ENCODE results near the gene KLRF1.

The KLRF1 gene

GRCh38 chr12:9796346-9796745, 30.9 kb upstream of the KLRF1 start:
- DNase-seq (ENCODE audit: low read depth) = no peak
- H3K4me3 ChIP-seq (ENCODE audit: low read length) = no peak overlapping the region
- no peak for TF ChIP-seq CTCF (conservative IDR thresholded peaks at IDR 0.05; ENCODE audit: low read depth, low read length)

GRCh38 chr12:9796971-9797370, 30.3 kb upstream of the KLRF1 start:
- no peak for DNase-seq (ENCODE audit: low read depth)
- no peak overlapping the region for H3K4me3 ChIP-seq (ENCODE audit: low read length)
- TF ChIP-seq CTCF (conservative IDR thresholded peaks at IDR 0.05; ENCODE audit: low read depth, low read length) = no peak

- DNase-seq (ENCODE audit: low read depth) = peak; percentile 32
Observed at GRCh38 chr12:9797722-9798619, 29.3 kb upstream of the KLRF1 start.

GRCh38 chr12:9799961-9800360, 27.3 kb upstream of the KLRF1 start:
- TF ChIP-seq CTCF (conservative IDR thresholded peaks at IDR 0.05; ENCODE audit: low read depth, low read length) = no peak
- DNase-seq (ENCODE audit: low read depth) = peak; percentile 54

More at GRCh38 chr12:9797722-9798619, 29.3 kb upstream of the KLRF1 start:
- H3K4me3 ChIP-seq (ENCODE audit: low read length) = no peak overlapping the region
- peak; percentile 62 for TF ChIP-seq CTCF (conservative IDR thresholded peaks at IDR 0.05; ENCODE audit: low read depth, low read length)

GRCh38 chr12:9805883-9806282, 21.4 kb upstream of the KLRF1 start:
- TF ChIP-seq CTCF (conservative IDR thresholded peaks at IDR 0.05; ENCODE audit: low read depth, low read length) = no peak
- DNase-seq (ENCODE audit: low read depth) = no peak
- H3K4me3 ChIP-seq (ENCODE audit: low read length) = no peak overlapping the region

More at GRCh38 chr12:9799961-9800360, 27.3 kb upstream of the KLRF1 start:
- H3K4me3 ChIP-seq (ENCODE audit: low read length) = no peak overlapping the region

- H3K4me3 ChIP-seq (ENCODE audit: low read length) = no peak overlapping the region
- no peak for DNase-seq (ENCODE audit: low read depth)
- no peak for TF ChIP-seq CTCF (conservative IDR thresholded peaks at IDR 0.05; ENCODE audit: low read depth, low read length)
Observed at GRCh38 chr12:9806714-9807113, 20.6 kb upstream of the KLRF1 start.

- no peak overlapping the region for H3K4me3 ChIP-seq (ENCODE audit: low read length)
- no peak for DNase-seq (ENCODE audit: low read depth)
- no peak for TF ChIP-seq CTCF (conservative IDR thresholded peaks at IDR 0.05; ENCODE audit: low read depth, low read length)
Observed at GRCh38 chr12:9808504-9808903, 18.8 kb upstream of the KLRF1 start.

All from retinal pigment epithelial cell (primary cell).